ENCODE measurements around the gene CPVL.

GRCh38 chr7:29000717-29001076 is 145.6 kb downstream of the CPVL start:
- TF ChIP-seq, protein P1, sequence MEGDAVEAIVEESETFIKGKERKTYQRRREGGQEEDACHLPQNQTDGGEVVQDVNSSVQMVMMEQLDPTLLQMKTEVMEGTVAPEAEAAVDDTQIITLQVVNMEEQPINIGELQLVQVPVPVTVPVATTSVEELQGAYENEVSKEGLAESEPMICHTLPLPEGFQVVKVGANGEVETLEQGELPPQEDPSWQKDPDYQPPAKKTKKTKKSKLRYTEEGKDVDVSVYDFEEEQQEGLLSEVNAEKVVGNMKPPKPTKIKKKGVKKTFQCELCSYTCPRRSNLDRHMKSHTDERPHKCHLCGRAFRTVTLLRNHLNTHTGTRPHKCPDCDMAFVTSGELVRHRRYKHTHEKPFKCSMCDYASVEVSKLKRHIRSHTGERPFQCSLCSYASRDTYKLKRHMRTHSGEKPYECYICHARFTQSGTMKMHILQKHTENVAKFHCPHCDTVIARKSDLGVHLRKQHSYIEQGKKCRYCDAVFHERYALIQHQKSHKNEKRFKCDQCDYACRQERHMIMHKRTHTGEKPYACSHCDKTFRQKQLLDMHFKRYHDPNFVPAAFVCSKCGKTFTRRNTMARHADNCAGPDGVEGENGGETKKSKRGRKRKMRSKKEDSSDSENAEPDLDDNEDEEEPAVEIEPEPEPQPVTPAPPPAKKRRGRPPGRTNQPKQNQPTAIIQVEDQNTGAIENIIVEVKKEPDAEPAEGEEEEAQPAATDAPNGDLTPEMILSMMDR (IDR thresholded peaks at IDR 0.05): no peak
- no peak for TF ChIP-seq POLR2A (IDR thresholded peaks at IDR 0.05; ENCODE audit: low read depth)
- no peak for TF ChIP-seq POLR2AphosphoS5 (IDR thresholded peaks at IDR 0.05)
